Measurements from ENCODE around the gene MPP2.

Gene MPP2

GRCh38 chr17:43890240-43890639, 17.1 kb downstream of the MPP2 start:
- Histone ChIP-seq H3K27ac (ENCODE audit: low read length) (no peak overlapping the region), H3K4me3 (ENCODE audit: low read length) (no peak overlapping the region), H3K79me2 (ENCODE audit: low read length) (no peaks in the 10 kb centered on the region), H3K27me3 (ENCODE audit: low read depth, low read length) (peaks cover 25% of the 10 kb centered on the region), H4K20me1 (ENCODE audit: insufficient read depth, low read length) (no peaks in the 10 kb centered on the region), H3K4me2 (ENCODE audit: low read length) (no peak overlapping the region), H3K36me3 (replicated peaks; ENCODE audit: low read depth, low read length) (no peaks in the 10 kb centered on the region), H3K9ac (ENCODE audit: low read length) (no peak overlapping the region), H3K9me3 (ENCODE audit: insufficient read depth, low read length) (no peaks in the 10 kb centered on the region), H3K4me1 (ENCODE audit: low read length) (no peaks in the 10 kb centered on the region), H2AFZ (ENCODE audit: low read depth, low read length) (no peak overlapping the region)
- TF ChIP-seq CTCF (IDR thresholded peaks at IDR 0.05; ENCODE audit: low read depth, low read length), result no peak
- no peak for TF ChIP-seq EZH2phosphoT487 (IDR thresholded peaks at IDR 0.05; ENCODE audit: low read depth)

- H3K9me3 ChIP-seq (ENCODE audit: insufficient read depth, low read length), result no peaks in the 10 kb centered on the region
- no peak overlapping the region for H3K9ac ChIP-seq (ENCODE audit: low read length)
- H2AFZ ChIP-seq (ENCODE audit: low read depth, low read length), result no peak overlapping the region
- H3K27me3 ChIP-seq (ENCODE audit: low read depth, low read length), result peaks cover 29% of the 10 kb centered on the region
- H3K4me2 ChIP-seq (ENCODE audit: low read length), result no peak overlapping the region
- no peaks in the 10 kb centered on the region for H3K79me2 ChIP-seq (ENCODE audit: low read length)
- H3K27ac ChIP-seq (ENCODE audit: low read length), result no peak overlapping the region
- H4K20me1 ChIP-seq (ENCODE audit: insufficient read depth, low read length), result no peaks in the 10 kb centered on the region
- no peak overlapping the region for H3K4me3 ChIP-seq (ENCODE audit: low read length)
- TF ChIP-seq EZH2phosphoT487 (IDR thresholded peaks at IDR 0.05; ENCODE audit: low read depth) (no peak), CTCF (IDR thresholded peaks at IDR 0.05; ENCODE audit: low read depth, low read length) (no peak)
- no peaks in the 10 kb centered on the region for H3K36me3 ChIP-seq (replicated peaks; ENCODE audit: low read depth, low read length)
- no peaks in the 10 kb centered on the region for H3K4me1 ChIP-seq (ENCODE audit: low read length)
These were observed 18.8 kb downstream of the MPP2 start for GRCh38 chr17:43888548-43888947.

- Histone ChIP-seq H3K4me2 (ENCODE audit: low read length) (no peak overlapping the region), H3K27me3 (ENCODE audit: low read depth, low read length) (peaks cover 23% of the 10 kb centered on the region), H3K27ac (ENCODE audit: low read length) (no peak overlapping the region), H3K4me1 (ENCODE audit: low read length) (no peaks in the 10 kb centered on the region), H3K79me2 (ENCODE audit: low read length) (no peaks in the 10 kb centered on the region), H3K36me3 (replicated peaks; ENCODE audit: low read depth, low read length) (no peaks in the 10 kb centered on the region), H3K9me3 (ENCODE audit: insufficient read depth, low read length) (no peaks in the 10 kb centered on the region), H4K20me1 (ENCODE audit: insufficient read depth, low read length) (no peaks in the 10 kb centered on the region), H2AFZ (ENCODE audit: low read depth, low read length) (no peak overlapping the region), H3K9ac (ENCODE audit: low read length) (no peak overlapping the region), H3K4me3 (ENCODE audit: low read length) (no peak overlapping the region)
- TF ChIP-seq CTCF (IDR thresholded peaks at IDR 0.05; ENCODE audit: low read depth, low read length), result no peak
- no peak for TF ChIP-seq EZH2phosphoT487 (IDR thresholded peaks at IDR 0.05; ENCODE audit: low read depth)
These were observed 24.4 kb downstream of the MPP2 start for GRCh38 chr17:43882761-43883415.

GRCh38 chr17:43881758-43882505, 25.4 kb downstream of the MPP2 start:
- H3K4me3 ChIP-seq (ENCODE audit: low read length), result no peak overlapping the region
- H2AFZ ChIP-seq (ENCODE audit: low read depth, low read length), result no peak overlapping the region
- H3K9me3 ChIP-seq (ENCODE audit: insufficient read depth, low read length), result no peaks in the 10 kb centered on the region
- H3K36me3 ChIP-seq (replicated peaks; ENCODE audit: low read depth, low read length), result no peaks in the 10 kb centered on the region
- no peak overlapping the region for H3K27ac ChIP-seq (ENCODE audit: low read length)
- H3K27me3 ChIP-seq (ENCODE audit: low read depth, low read length), result peaks cover 22% of the 10 kb centered on the region
- no peak overlapping the region for H3K9ac ChIP-seq (ENCODE audit: low read length)
- H3K79me2 ChIP-seq (ENCODE audit: low read length), result no peaks in the 10 kb centered on the region
- H3K4me2 ChIP-seq (ENCODE audit: low read length), result no peak overlapping the region
- no peaks in the 10 kb centered on the region for H3K4me1 ChIP-seq (ENCODE audit: low read length)
- TF ChIP-seq CTCF (IDR thresholded peaks at IDR 0.05; ENCODE audit: low read depth, low read length), result no peak
- TF ChIP-seq EZH2phosphoT487 (IDR thresholded peaks at IDR 0.05; ENCODE audit: low read depth), result no peak
- H4K20me1 ChIP-seq (ENCODE audit: insufficient read depth, low read length), result no peaks in the 10 kb centered on the region

Data from OCI-LY3 (cell line).